IMR-90 (cell line): ENCODE results near the gene CYP26B1. TPM values are rescaled to one million over a fixed set of nuclear protein-coding genes. Genes with fewer than 3 reads are reported as not detected.

Experiments
- ATAC-seq: fragments of 200-7000 bp; cut with Tn5 transposase; 2 replicates; pipeline ENCODE4 v1.9.1; 2020; ENCODE audit warnings: low read depth, mild to moderate bottlenecking, moderate library complexity
- BruUV-seq: library from RNA; stranded (reverse); fragments of 400-500 nt; replicated peaks from 2 replicates; lab custom pipeline; 2021; lab: Mats Ljungman, UMichigan
- CTCF ChIA-PET: fragments of 300-600 bp; formaldehyde crosslinking; extraction: SDS; loops from one replicate; lab custom pipeline; 2021; ENCODE audit warnings: antibody characterized with exemption; lab: Yijun Ruan, JAX
- POLR2A ChIA-PET: fragments of 300-600 bp; sonication (Branson Sonifier 250); formaldehyde crosslinking; loops from one replicate; lab custom pipeline; 2022; ENCODE audit warnings: antibody characterized with exemption; ENCODE audit not compliant: unreplicated experiment; lab: Charles Lee
- DNase-seq: peaks from one replicate; pipeline ENCODE4 v3.0.0; 2013
- H2AFZ ChIP-seq: replicated peaks from 2 replicates; pipeline ENCODE3; 2013; ENCODE audit warnings: low read length, mild to moderate bottlenecking; ENCODE audit not compliant: poor library complexity
- H2AK5ac ChIP-seq: 2 replicates; pipeline ENCODE4 v1.6.1; 2013; ENCODE audit warnings: low read depth, low read length, inconsistent platforms
- H2AK9ac ChIP-seq: replicated peaks from 2 replicates; pipeline ENCODE3; 2013; ENCODE audit warnings: mild to moderate bottlenecking, low read depth, low read length, moderate library complexity; ENCODE audit not compliant: poor library complexity
- H2BK120ac ChIP-seq: 2 replicates; pipeline ENCODE4 v1.6.1; 2013; ENCODE audit warnings: low read depth, low read length, inconsistent platforms
- H2BK15ac ChIP-seq: 3 replicates; pipeline ENCODE4 v1.6.1; 2013; ENCODE audit warnings: low read depth, low read length, inconsistent platforms
- H2BK20ac ChIP-seq: 2 replicates; pipeline ENCODE4 v1.6.1; 2013; ENCODE audit warnings: low read depth, mild to moderate bottlenecking, inconsistent platforms, low read length, moderate library complexity
- H2BK5ac ChIP-seq: 2 replicates; pipeline ENCODE4 v1.6.1; 2013; ENCODE audit warnings: mild to moderate bottlenecking, low read depth, low read length, inconsistent platforms; ENCODE audit not compliant: poor library complexity, severe bottlenecking
- H3K14ac ChIP-seq: replicated peaks from 2 replicates; pipeline ENCODE4 v1.6.1; 2013; ENCODE audit warnings: low read depth, low read length, inconsistent platforms
- H3K18ac ChIP-seq: 2 replicates; pipeline ENCODE4 v1.6.1; 2013; ENCODE audit warnings: low read depth, low read length, control low read depth
- H3K23ac ChIP-seq: 2 replicates; pipeline ENCODE4 v1.6.1; 2013; ENCODE audit warnings: low read depth, low read length, inconsistent platforms
- H3K27ac ChIP-seq: 2 replicates; pipeline ENCODE4 v1.5.1; 2013; ENCODE audit warnings: mild to moderate bottlenecking, control low read depth, low read length; ENCODE audit not compliant: insufficient read depth
- H3K27me3 ChIP-seq: 2 replicates; pipeline ENCODE4 v1.6.1; 2013; ENCODE audit warnings: low read length; ENCODE audit not compliant: control insufficient read depth, insufficient read depth
- H3K36me3 ChIP-seq: 2 replicates; pipeline ENCODE4 v1.6.1; 2013; ENCODE audit warnings: low read length, mixed read lengths; ENCODE audit not compliant: control insufficient read depth, insufficient read depth
- H3K4ac ChIP-seq: 2 replicates; pipeline ENCODE4 v1.6.1; 2013; ENCODE audit warnings: low read depth, low read length, inconsistent platforms
- H3K4me1 ChIP-seq: 2 replicates; pipeline ENCODE4 v1.6.1; 2013; ENCODE audit warnings: low read length, mixed read lengths; ENCODE audit not compliant: control insufficient read depth, insufficient read depth
- H3K4me2 ChIP-seq: 2 replicates; pipeline ENCODE4 v1.6.1; 2013; ENCODE audit warnings: low read depth, mild to moderate bottlenecking, control low read depth, low read length, moderate library complexity
- H3K4me3 ChIP-seq: 2 replicates; pipeline ENCODE4 v1.5.1; 2013; ENCODE audit warnings: low read depth, mild to moderate bottlenecking, control low read depth, low read length, moderate library complexity; ENCODE audit not compliant: insufficient read depth
- H3K56ac ChIP-seq: 2 replicates; pipeline ENCODE4 v1.6.1; 2013; ENCODE audit warnings: low read length, inconsistent platforms; ENCODE audit not compliant: insufficient read depth; ENCODE audit errors: extremely low read depth
- H3K79me1 ChIP-seq, 2 experiments: 2 replicates each; pipeline ENCODE4 v1.6.1; 2013; ENCODE audit warnings: low read length in 2 of 2, inconsistent platforms in 1 of 2, low read depth in 1 of 2
- H3K9ac ChIP-seq: 2 replicates; pipeline ENCODE4 v1.6.1; 2013; ENCODE audit warnings: low read depth, low read length, control low read depth
- H3K9me1 ChIP-seq: 2 replicates; pipeline ENCODE4 v1.6.1; 2013; ENCODE audit warnings: low read length, inconsistent platforms; ENCODE audit not compliant: insufficient read depth
- H3K9me3 ChIP-seq: 2 replicates; pipeline ENCODE4 v1.6.1; 2013; ENCODE audit warnings: low read length; ENCODE audit not compliant: control insufficient read depth, insufficient read depth
- H4K20me1 ChIP-seq: 2 replicates; pipeline ENCODE4 v1.6.1; 2013; ENCODE audit warnings: low read length, inconsistent platforms; ENCODE audit not compliant: insufficient read depth
- H4K5ac ChIP-seq: 2 replicates; pipeline ENCODE4 v1.6.1; 2013; ENCODE audit warnings: mild to moderate bottlenecking, low read depth, low read length, control low read depth
- H4K8ac ChIP-seq, 2 experiments: 2 replicates each; pipeline ENCODE4 v1.6.1; 2013; ENCODE audit warnings: low read depth in 2 of 2, low read length in 2 of 2, control low read depth in 1 of 2, inconsistent platforms in 1 of 2
- H4K91ac ChIP-seq: 2 replicates; pipeline ENCODE4 v1.6.1; 2013; ENCODE audit warnings: low read depth, low read length, inconsistent platforms; ENCODE audit not compliant: insufficient read depth
- BHLHE40 ChIP-seq: fragments of 150-350 bp; IDR thresholded peaks from 2 replicates; pipeline ENCODE4 v1.6.1; 2016; ENCODE audit warnings: mild to moderate bottlenecking, low read depth, low read length
- CEBPB ChIP-seq: IDR thresholded peaks from 2 replicates; pipeline ENCODE4 v1.6.1; 2012; ENCODE audit warnings: low read depth, low read length, improper control_type of control experiment
- CHD1 ChIP-seq: IDR thresholded peaks from 2 replicates; pipeline ENCODE4 v1.6.1; 2012; ENCODE audit warnings: low read depth, low read length, improper control_type of control experiment
- FOS ChIP-seq: fragments of 150-350 bp; IDR thresholded peaks from 2 replicates; pipeline ENCODE4 v1.6.1; 2016; ENCODE audit warnings: low read depth, low read length
- MAZ ChIP-seq: IDR thresholded peaks from 2 replicates; pipeline ENCODE4 v1.6.1; 2012; ENCODE audit warnings: low read depth, mild to moderate bottlenecking, low read length, improper control_type of control experiment, moderate library complexity, borderline replicate concordance
- MXI1 ChIP-seq: IDR thresholded peaks from 2 replicates; pipeline ENCODE4 v1.6.1; 2012; ENCODE audit warnings: low read depth, mild to moderate bottlenecking, low read length, moderate library complexity, borderline replicate concordance
- NFE2L2 ChIP-seq: fragments of 150-350 bp; IDR thresholded peaks from 2 replicates; pipeline ENCODE4 v1.6.1; 2016; ENCODE audit warnings: low read depth, mild to moderate bottlenecking, low read length
- POLR2A ChIP-seq: IDR thresholded peaks from 2 replicates; pipeline ENCODE4 v1.6.1; 2012; ENCODE audit warnings: mild to moderate bottlenecking, low read depth, low read length
- RCOR1 ChIP-seq: IDR thresholded peaks from 2 replicates; pipeline ENCODE4 v1.6.1; 2012; ENCODE audit warnings: mild to moderate bottlenecking, low read length, improper control_type of control experiment; ENCODE audit not compliant: insufficient replicate concordance
- RFX5 ChIP-seq: IDR thresholded peaks from 2 replicates; pipeline ENCODE4 v1.8.0; 2012; ENCODE audit warnings: low read depth, mild to moderate bottlenecking, low read length, moderate library complexity
- SMC3 ChIP-seq: fragments of 150-350 bp; IDR thresholded peaks from 2 replicates; pipeline ENCODE4 v1.6.1; 2016; ENCODE audit warnings: low read depth, mild to moderate bottlenecking, antibody characterized with exemption, low read length, moderate library complexity
- WGBS, 2 experiments: methylation state at CpG; one replicate each; pipeline versions ENCODE4 v1.1.5 to v1.1.7; 2013; ENCODE audit warnings: missing lambda C conversion rate in 2 of 2; ENCODE audit not compliant: insufficient read length in 1 of 2; ENCODE audit errors: extremely low coverage in 2 of 2; 5-methylcytosine and 5-hydroxymethylcytosine counted together
- dilution Hi-C: fragments of 300-500 bp; cut with HindIII; formaldehyde crosslinking; loops from one replicate; pipeline ENCODE4 v1.14.3; 2018; ENCODE audit warnings: low sequenced_read_pairs; ENCODE audit not compliant: unreplicated experiment
- in situ Hi-C: fragments of 300-500 bp; cut with MboI; formaldehyde crosslinking; loops from 3 replicates; pipeline ENCODE4 v1.14.3; 2019; ENCODE audit warnings: low sequenced_read_pairs, inconsistent platforms, mixed read lengths
- intact Hi-C: fragments of 100-400 bp; cut with micrococcal nuclease; formaldehyde crosslinking; loops from 2 replicates; pipeline ENCODE4 v1.10.0; 2022
- polyA plus RNA-seq, 3 experiments: library from polyadenylated mRNA; depleted of rRNA; stranded (reverse); fragments of >200 nt; gene quantifications; 2 replicates each; pipeline ENCODE4 v1.2.3, GENCODE V29; 2012; ENCODE audit warnings: low replicate concordance in 1 of 3
- total RNA-seq: library from RNA; depleted of rRNA; stranded (reverse); fragments of >200 nt; gene quantifications from 2 replicates; pipeline ENCODE4 v1.2.3, GENCODE V29; 2012
- TF ChIP-seq, protein P1 (sequence below): fragments of 150-350 bp; IDR thresholded peaks from 2 replicates; pipeline ENCODE4 v1.6.1; 2016; ENCODE audit warnings: low read depth, mild to moderate bottlenecking, low read length, moderate library complexity, borderline replicate concordance
- TF ChIP-seq, protein P2 (sequence below): fragments of 150-350 bp; IDR thresholded peaks from 2 replicates; pipeline ENCODE4 v1.6.1; 2017; ENCODE audit warnings: mild to moderate bottlenecking, antibody characterized with exemption, low read length, low read depth

The CYP26B1 gene
- total and polyA plus RNA-seq, 2 of the 4 experiments (the other 2 are of a cell fraction), result 0.02 TPM; not detected in 1

DNA sequence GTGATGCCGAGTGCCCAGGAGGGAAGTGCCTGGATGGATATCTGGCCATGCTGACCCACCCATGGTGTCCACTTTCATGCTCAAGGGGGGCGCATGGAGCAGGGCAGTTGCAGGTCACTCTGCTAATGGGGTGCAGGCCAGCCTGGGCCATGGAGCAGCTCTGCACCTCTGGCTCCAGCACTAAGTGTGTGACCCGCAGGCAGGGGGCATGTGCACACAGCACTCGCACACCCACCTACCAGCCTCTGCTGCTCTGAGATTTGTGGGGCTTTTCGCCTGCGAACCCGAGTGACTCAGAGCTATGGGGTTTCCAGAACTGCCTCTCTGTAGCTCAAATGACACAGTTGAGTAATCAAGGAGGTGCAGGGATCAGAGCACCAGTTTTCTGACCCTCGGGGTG lies 66.2 kb downstream of the CYP26B1 start:
- no peak overlapping the region for H2AFZ ChIP-seq

More for the DNA sequence above, 66.2 kb downstream of the CYP26B1 start:
- dilution Hi-C loops (no loop called here), intact Hi-C loops (no loop called here), in situ Hi-C loops (no loop called here)
- Histone ChIP-seq H2BK15ac (no peak overlapping the region), H4K20me1 (no peaks in the 10 kb centered on the region), H4K8ac (no peak overlapping the region), H3K4me3 (no peak overlapping the region), H3K23ac (no peak overlapping the region), H4K91ac (no peak overlapping the region), H3K27ac (no peak overlapping the region), H3K4me1 (no peaks in the 10 kb centered on the region), H3K4me2 (no peak overlapping the region), H2BK5ac (no peak overlapping the region), H2AK5ac (no peak overlapping the region), H3K18ac (no peak overlapping the region), H3K27me3 (no peaks in the 10 kb centered on the region), H2BK120ac (no peak overlapping the region), H4K5ac (no peak overlapping the region), H2AK9ac (no peak overlapping the region), H3K79me1 (no peaks in the 10 kb centered on the region), H3K9ac (no peak overlapping the region), H3K14ac (no peak overlapping the region), H3K9me3 (no peaks in the 10 kb centered on the region), H3K36me3 (no peaks in the 10 kb centered on the region), H3K56ac (no peak overlapping the region), H2BK20ac (no peak overlapping the region), H3K4ac (no peak overlapping the region), H3K9me1 (no peaks in the 10 kb centered on the region)
- 43% methylated on average over 1 of the region's 8 CpGs; no CpG with 5 or more reads in 1 of the 2 experiments for WGBS, 2 experiments
- ChIA-PET CTCF (no interaction called here), POLR2A (no interaction called here)
- ATAC-seq (no peak), DNase-seq (no peak)
- no TSS peak for BruUV-seq
- no peak for TF ChIP-seq FOS
- TF ChIP-seq BHLHE40, result no peak
- TF ChIP-seq CEBPB, result no peak
- TF ChIP-seq POLR2A, result no peak
- TF ChIP-seq RCOR1, result no peak
- no peak for TF ChIP-seq MXI1
- TF ChIP-seq MAZ, result no peak
- no peak for TF ChIP-seq NFE2L2
- TF ChIP-seq RFX5, result no peak
- no peak for TF ChIP-seq CHD1
- TF ChIP-seq, protein P1, sequence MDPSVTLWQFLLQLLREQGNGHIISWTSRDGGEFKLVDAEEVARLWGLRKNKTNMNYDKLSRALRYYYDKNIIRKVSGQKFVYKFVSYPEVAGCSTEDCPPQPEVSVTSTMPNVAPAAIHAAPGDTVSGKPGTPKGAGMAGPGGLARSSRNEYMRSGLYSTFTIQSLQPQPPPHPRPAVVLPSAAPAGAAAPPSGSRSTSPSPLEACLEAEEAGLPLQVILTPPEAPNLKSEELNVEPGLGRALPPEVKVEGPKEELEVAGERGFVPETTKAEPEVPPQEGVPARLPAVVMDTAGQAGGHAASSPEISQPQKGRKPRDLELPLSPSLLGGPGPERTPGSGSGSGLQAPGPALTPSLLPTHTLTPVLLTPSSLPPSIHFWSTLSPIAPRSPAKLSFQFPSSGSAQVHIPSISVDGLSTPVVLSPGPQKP, result no peak
- TF ChIP-seq, protein P2, sequence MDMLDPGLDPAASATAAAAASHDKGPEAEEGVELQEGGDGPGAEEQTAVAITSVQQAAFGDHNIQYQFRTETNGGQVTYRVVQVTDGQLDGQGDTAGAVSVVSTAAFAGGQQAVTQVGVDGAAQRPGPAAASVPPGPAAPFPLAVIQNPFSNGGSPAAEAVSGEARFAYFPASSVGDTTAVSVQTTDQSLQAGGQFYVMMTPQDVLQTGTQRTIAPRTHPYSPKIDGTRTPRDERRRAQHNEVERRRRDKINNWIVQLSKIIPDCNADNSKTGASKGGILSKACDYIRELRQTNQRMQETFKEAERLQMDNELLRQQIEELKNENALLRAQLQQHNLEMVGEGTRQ, result no peak
- TF ChIP-seq SMC3, result no peak
